GM12864 (cell line): ENCODE data around the gene ARHGEF10L.

Experiments used
- DNase-seq: peaks from one replicate; pipeline ENCODE4 v3.0.0-alpha.2; 2011; ENCODE audit warnings: low read depth
- H3K4me3 ChIP-seq: 2 replicates; pipeline ENCODE4 v1.5.1; 2011; ENCODE audit warnings: mild to moderate bottlenecking, low read depth, low read length, control low read depth
- TF ChIP-seq, protein P1 (sequence below): IDR thresholded peaks from 2 replicates; pipeline ENCODE4 v1.5.1; 2011; ENCODE audit warnings: low read depth, mild to moderate bottlenecking, moderate library complexity, low read length, control low read depth, inconsistent platforms; ENCODE audit errors: missing control alignments

Gene ARHGEF10L

DNA sequence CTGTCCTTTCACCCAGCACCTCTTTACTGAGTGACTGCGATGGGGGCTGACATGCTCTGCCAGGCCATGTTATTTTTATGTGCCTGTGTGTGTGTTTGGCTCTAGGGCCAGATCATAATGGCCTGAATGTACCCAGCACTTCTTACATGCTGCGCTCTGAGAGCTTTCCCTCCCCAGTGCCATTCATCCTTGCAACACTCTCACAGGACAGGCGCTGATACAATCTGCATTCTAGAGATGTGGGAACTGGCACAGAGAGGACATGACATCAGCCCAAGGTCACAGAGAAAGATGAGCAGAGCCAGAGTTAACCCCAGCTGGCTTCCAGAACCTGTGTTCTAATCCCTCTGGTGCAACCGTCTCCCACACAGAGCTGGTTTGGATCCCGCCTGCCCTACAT, 54.5 kb downstream of the ARHGEF10L start:
- no peak overlapping the region for H3K4me3 ChIP-seq
- no peak for DNase-seq
- TF ChIP-seq, protein P1, sequence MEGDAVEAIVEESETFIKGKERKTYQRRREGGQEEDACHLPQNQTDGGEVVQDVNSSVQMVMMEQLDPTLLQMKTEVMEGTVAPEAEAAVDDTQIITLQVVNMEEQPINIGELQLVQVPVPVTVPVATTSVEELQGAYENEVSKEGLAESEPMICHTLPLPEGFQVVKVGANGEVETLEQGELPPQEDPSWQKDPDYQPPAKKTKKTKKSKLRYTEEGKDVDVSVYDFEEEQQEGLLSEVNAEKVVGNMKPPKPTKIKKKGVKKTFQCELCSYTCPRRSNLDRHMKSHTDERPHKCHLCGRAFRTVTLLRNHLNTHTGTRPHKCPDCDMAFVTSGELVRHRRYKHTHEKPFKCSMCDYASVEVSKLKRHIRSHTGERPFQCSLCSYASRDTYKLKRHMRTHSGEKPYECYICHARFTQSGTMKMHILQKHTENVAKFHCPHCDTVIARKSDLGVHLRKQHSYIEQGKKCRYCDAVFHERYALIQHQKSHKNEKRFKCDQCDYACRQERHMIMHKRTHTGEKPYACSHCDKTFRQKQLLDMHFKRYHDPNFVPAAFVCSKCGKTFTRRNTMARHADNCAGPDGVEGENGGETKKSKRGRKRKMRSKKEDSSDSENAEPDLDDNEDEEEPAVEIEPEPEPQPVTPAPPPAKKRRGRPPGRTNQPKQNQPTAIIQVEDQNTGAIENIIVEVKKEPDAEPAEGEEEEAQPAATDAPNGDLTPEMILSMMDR: no peak

DNA sequence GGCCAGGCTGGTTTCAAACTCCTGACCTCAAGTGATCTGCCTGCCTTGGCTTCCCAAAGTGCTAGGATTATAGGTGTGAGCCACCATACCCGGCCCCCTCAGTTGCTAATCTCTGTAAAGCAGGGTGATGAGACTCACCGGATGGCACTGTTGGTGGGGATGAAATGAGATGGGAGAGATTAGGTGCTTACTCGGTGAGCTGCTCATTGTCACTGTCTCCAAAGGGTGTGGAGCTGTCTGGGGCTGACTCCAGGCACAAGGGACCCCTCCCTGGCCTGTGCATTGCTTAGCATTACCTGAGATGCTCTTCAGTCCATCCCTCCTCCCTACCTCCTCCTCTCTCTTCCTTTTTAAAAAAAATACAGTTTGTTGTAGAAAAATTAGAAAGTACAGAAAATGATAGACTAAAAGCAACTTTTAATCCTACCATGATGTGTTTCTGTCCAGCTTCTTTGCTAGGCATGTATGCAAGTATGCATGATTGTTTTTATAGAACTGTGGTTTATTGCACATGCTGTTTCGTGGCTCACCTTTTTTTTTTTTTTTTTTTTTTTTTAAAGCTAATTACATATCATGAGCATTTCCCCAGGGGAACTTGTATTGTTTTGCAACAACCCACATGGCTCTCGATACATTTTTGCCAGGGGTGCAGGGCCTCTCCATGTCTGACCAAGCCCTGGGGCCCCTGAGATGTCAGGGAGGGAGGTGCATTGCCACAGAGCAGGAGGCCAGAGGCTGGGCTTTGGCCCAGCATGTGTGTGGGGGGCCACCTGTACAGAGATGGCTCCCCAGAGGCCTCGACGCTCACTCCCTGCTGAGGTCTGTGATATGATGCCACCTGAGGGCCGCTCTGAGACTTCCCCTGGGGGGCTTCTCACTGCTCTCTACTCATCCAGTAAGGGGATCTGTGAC, 55.4 kb downstream of the ARHGEF10L start:
- H3K4me3 ChIP-seq: no peak overlapping the region
- TF ChIP-seq, protein P1: no peak
- DNase-seq: no peak

DNA sequence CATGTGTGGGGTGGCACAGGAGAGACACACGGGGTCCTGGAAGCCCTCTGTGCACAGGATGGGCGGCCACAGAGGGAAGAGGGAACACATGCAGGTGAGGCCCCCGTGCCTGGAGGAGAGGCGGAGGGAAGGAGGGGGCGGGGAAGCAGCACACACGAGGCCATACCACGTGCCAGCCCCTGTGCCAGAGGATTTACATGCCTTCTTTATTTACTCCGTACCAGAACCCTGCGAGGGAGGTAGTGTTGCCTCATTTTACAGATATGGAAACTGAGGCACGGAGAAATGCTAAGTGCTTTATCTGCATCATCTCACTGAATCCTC, 56.1 kb downstream of the ARHGEF10L start:
- H3K4me3 ChIP-seq: no peak overlapping the region
- TF ChIP-seq, protein P1: no peak
- no peak for DNase-seq

DNA sequence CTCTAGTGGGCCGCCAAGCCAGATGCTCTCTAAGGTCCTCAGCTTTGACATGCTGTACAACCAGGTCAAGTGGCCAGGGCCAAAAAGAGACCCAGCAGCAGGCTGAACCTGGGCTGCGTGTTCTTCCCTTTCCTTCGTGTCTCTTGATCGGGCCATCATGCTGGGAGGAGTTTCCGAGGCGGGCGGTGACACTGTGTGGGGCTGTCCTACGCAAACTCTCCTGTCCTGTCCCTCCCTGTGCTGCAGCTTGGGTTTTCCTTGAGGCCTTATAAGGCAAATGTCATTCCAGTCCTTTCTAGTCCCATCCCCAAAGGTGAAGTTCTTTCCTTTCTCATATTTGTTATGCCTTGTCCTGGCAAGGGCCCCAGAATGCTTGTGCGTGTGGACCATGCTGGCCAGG, 56.7 kb downstream of the ARHGEF10L start:
- no peak for DNase-seq
- H3K4me3 ChIP-seq: no peak overlapping the region
- TF ChIP-seq, protein P1: no peak

DNA sequence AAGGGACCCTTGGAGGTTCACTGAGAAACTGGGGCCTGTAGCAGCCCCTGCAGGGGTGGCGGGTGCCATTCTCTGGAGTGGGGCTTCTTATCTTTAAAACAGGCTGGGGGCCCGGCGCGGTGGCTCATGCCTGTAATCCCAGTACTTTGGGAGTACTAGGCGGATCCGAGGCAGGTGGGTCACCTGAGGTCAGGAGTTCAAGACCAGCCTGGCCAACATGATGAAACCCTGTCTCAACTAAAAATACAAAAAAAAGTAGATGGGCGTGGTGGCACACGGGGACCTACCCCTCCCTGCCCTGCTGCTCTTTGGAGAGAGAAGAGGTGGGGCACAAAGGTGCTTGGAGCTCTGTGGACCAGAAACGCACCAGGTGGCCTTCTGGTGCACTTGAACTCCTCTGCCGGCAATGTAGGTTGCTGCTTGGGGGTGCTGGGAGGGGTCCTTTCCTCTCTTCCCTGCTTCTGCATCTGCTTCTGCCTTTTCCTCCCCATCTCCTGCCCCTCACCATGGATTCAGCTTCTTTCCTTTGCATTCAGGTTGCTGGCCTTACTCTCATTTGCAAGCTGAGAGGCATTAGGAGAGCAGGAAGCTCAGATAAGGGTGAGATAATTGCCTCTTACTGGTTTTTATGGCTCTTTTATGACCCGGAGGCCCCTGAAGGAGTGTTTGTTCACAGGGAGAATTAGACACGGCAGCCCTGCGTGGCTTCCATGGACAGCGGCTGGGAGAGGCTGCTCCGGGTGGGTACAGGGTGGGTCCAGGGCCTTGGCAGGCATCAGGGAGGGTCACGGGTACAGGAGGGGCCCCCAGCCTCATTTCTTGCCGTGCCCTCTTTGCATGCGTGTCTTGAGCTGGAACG, 57.4 kb downstream of the ARHGEF10L start:
- no peak for DNase-seq
- no peak overlapping the region for H3K4me3 ChIP-seq
- TF ChIP-seq, protein P1: no peak

DNA sequence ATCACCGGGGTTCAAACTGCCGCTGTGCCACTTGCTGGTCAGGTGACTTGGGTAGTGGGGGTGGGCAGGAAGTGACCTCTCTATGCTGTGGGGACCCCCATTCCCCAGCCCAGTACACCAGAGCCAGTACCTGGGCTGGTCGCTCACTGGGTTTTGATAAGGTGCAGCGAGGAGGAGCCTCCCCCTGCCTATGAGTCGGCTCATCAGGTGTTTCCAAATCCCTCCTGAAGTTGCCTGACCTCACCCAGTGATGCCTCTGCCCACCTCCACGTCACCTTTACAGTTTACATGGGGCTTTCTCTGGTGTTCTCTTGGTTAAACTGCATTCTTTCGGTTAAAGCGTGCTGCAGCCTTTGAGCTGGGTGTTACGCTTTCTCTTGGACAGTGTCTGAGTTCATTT, 58.2 kb downstream of the ARHGEF10L start:
- DNase-seq: no peak
- no peak overlapping the region for H3K4me3 ChIP-seq
- TF ChIP-seq, protein P1: no peak
